Activated CD4-positive, alpha-beta T cell treated with anti-CD3 and anti-CD28 coated beads, Interleukin-2, amount 50 U/mL, for 24 hours (primary cell): ENCODE results near the gene ZNF70.

Experiments used
- DNase-seq, 2 donors: peaks; one replicate each; pipeline ENCODE4 v3.0.0-alpha.2; 2020; ENCODE audit warnings: low read depth in 1 of 2, low spot score in 1 of 2

Gene ZNF70

GRCh38 chr22:23695141-23695540, 55.8 kb downstream of the ZNF70 start:
- no peak for DNase-seq

DNA sequence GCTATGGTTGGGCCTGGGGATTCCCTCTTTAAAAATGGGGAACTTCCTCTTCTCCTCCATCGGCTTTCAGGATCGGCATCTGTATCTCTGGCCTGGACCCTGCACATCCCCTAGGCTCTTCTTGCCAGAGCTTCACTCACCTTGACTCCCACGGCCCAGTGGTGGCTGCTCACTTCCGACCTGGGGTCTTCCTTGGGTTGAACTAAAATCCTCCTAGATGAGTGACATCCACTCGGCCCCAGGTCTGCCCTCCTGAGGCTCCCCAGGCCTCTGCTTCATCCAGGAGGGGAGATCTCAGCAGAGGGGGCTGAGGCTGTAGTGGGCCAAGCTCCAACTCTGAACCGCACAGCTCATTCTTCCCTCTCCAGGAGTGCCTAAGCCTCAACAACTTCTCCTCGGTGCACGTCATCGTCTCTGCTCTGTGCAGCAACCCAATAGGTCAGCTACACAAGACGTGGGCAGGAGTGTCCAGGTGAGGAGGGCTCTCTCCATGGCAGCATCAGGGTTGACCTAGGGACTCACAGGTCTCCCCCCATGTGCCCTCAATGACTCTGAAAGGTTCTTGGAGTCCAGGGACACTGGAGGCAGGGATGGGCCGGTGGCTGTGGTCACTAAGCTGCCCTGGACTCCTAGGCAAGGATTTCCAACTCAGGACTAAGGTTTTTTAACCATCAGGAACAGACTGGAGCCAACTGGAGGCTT, 56.8 kb downstream of the ZNF70 start:
- DNase-seq = no peak

DNA sequence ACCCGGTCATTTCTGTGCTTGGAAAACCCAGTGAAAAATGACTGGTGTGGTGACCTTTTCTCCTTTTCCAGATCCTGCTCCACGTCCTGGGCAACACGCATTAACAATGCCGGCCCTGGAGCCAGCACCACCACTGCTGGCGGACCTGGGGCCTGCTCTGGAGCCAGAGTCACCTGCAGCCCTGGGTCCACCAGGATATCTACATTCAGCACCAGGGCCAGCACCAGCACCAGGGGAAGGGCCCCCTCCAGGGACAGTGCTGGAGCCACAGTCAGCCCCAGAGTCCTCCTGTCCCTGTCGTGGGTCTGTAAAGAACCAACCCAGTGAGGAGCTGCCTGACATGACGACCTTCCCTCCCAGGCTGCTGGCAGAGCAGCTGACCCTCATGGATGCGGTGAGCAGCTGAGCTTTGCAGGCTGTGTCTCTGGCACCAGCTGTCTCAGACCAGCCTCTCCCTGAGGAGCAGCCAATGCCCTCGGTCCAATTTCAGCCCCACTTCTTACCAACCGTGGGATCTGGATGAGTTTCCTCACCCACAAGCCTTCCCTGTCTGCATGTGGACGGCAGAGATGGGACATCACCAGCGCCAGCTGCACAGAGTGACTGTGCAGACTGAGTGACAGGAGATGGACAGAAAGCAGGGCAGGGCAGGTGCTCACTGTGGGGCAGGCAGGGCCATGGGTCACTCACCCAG, 58.2 kb downstream of the ZNF70 start:
- DNase-seq = no peak

DNA sequence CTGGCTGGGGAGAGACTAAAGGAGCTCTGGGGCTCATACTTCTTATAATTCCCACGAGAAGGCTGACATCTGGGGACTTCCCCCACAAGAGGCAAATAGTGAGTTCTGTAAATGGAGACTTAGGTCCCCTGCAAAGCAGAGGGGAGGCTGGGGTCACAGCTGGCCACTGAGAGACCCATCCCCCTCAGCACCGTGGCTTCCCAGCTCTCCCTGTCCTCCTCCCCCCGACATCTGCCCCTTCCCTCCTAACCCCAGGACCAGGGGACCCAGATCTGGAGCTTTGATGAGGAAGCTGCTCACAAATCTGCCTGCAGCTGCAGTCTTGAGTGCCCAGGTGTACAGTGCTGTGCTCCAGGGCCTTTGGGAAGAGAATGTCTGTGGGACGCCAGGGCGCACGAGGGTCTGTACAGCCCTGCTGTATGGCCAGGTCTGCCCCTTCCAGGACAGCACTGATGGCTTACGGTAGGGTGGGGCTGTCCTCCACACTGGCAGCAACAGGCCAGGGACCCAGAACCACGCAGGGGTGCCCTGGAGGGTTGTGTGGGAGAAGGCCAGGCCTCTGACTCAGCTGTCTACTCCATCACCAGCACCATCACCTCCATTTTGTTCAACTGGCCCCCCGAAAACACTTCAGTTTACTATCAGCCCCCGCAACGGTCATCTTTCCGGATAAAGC, 59.0 kb downstream of the ZNF70 start:
- DNase-seq = no peak

- no peak for DNase-seq
Measured at GRCh38 chr22:23690713-23691112, 60.2 kb downstream of the ZNF70 start, which contains the start of gene RGL4. Gene RGL4 (plus strand): TSS chr22:23691013. CDS start chr22:23692031, 1,018 bp downstream.

- no peak for DNase-seq
Measured at GRCh38 chr22:23689414-23689813, 61.5 kb downstream of the ZNF70 start.
